Activated T-helper 2 cell treated with anti-CD3 and anti-CD28 coated beads, Interferon-gamma antibody, Interleukin-2, Interleukin-4, amounts not matched to agents 10 μg/mL and 5 μg/mL and 100 μg/mL, durations not matched to agents 14 hours and 24 hours and 36 hours (primary cell): ENCODE measurements around the gene TEX22. TPM values are rescaled to one million over a fixed set of nuclear protein-coding genes. Genes with fewer than 3 reads are reported as not detected.

Experiments
- DNase-seq: peaks from one replicate; pipeline ENCODE4 v3.0.0; 2021; ENCODE audit warnings: low spot score
- H3K27ac Mint-ChIP-seq: one replicate; pipeline ENCODE4 v1.8.0; 2021; ENCODE audit warnings: mixed read lengths
- H3K27me3 Mint-ChIP-seq: one replicate; pipeline ENCODE4 v1.8.0; 2021; ENCODE audit warnings: low read depth, mixed read lengths
- H3K36me3 Mint-ChIP-seq: one replicate; pipeline ENCODE4 v1.8.0; 2021; ENCODE audit warnings: low read depth, mixed read lengths
- H3K4me1 Mint-ChIP-seq: one replicate; pipeline ENCODE4 v1.8.0; 2021; ENCODE audit warnings: low read depth, mixed read lengths
- H3K4me3 Mint-ChIP-seq: one replicate; pipeline ENCODE4 v1.8.0; 2021; ENCODE audit warnings: low read depth, mild to moderate bottlenecking, moderate library complexity, mixed read lengths
- H3K9me3 Mint-ChIP-seq: one replicate; pipeline ENCODE4 v1.8.0; 2021; ENCODE audit warnings: mixed read lengths
- intact Hi-C: fragments of 100-400 bp; cut with micrococcal nuclease; formaldehyde crosslinking; loops from one replicate; pipeline ENCODE4 v1.15.1; 2023
- total RNA-seq: library from RNA; stranded (reverse); gene quantifications from 2 replicates; pipeline ENCODE4 v1.2.3, GENCODE V29; 2022

The TEX22 gene
- total RNA-seq, 1 donor from 2014 or later = 5.0 TPM

DNA sequence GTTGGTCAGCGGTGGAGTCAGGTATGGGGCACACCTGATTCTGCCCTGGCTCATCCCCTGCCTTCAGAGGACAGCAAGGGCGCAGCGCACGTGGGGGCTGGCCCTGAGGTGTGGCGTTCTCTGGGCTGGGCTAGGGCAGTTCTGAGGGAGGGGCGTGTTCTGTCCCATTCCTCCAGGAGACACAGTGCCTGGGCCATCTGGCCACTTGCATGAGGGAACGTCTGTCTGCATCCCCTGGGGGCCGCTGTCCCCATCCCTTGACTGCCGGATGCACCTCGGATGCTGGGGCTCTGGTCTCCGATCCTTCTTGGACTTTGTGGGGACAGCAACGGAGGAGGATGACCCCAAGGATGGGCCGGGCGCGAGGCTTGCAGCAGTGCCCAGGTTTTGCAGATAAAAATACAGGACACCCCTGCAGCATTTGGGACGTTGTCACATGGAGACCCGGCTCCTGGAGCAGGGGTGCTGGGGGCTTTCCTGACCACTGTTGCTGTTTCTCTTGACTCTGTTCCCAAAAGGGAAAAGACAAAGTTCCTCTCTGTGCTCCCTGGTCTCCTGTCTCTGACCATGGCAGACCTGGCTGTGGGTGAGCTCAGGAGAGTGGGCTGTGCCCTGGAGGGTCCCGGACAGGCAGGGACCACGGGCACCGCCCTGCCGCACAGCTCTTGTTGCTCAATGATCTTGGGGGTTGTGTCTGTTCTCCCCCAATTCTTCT lies 28.2 kb downstream of the TEX22 start:
- peaks cover 53% of the 10 kb centered on the region for H3K36me3 Mint-ChIP-seq
- H3K27ac Mint-ChIP-seq = no peak overlapping the region

DNA sequence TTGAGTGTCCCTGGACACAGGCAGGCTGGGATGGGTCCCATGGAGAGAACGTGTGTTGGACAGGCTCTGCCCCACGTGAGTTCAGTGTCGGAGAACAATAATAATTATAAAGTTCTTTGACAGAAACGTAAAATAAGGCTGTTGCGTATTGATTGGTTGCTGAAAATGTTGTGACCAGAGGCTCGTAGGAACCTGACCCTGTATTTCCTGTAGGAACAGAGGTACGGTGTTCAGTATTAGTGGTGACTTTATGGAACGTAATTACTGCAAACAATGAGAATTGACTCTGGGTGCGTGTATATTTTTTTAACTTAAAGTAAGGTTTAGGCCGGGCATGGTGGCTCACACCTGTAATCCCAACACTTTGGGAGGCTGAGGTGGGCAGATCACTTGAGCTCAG lies 29.1 kb downstream of the TEX22 start:
- Mint-ChIP-seq H3K9me3 (no peaks in the 10 kb centered on the region), H3K27me3 (no peaks in the 10 kb centered on the region), H3K36me3 (peaks cover 47% of the 10 kb centered on the region), H3K27ac (no peak overlapping the region), H3K4me3 (no peak overlapping the region), H3K4me1 (peaks cover 5% of the 10 kb centered on the region)
- intact Hi-C loops = no loop called here
- no peak for DNase-seq

More for the DNA sequence above, 28.2 kb downstream of the TEX22 start:
- H3K9me3 Mint-ChIP-seq = no peaks in the 10 kb centered on the region
- no peak overlapping the region for H3K4me3 Mint-ChIP-seq
- no peak for DNase-seq
- H3K27me3 Mint-ChIP-seq = no peaks in the 10 kb centered on the region
- H3K4me1 Mint-ChIP-seq = peaks cover 11% of the 10 kb centered on the region
- intact Hi-C loops = no loop called here

DNA sequence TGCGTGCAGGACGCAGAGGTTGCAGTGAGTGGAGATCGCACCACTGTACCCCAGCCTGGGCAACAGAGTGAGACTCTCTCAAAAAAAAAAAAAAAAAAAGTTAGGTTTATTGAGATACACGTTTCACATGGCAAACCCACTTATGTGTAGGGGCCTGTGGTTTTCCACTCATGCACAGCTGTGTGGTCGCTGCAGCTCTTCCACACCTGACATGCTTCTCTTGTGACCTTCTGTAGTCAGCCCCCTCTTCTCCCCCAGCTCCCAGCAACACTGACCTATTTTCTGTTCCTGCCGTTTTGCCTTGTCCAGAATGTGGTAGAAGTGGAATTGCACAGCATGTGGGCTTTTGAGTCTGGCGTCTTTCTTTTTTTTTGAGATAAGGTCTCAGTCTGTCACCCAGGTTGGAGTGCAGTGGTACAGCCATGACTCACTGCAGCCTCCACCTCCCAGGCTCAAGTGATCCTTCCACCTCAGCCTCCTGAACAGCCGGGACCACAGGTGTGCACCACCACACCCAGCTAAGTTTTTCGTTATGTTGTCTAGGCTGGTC lies 29.7 kb downstream of the TEX22 start:
- H3K9me3 Mint-ChIP-seq = no peaks in the 10 kb centered on the region
- no peak for DNase-seq
- H3K4me1 Mint-ChIP-seq = no peaks in the 10 kb centered on the region
- H3K27me3 Mint-ChIP-seq = no peaks in the 10 kb centered on the region
- H3K4me3 Mint-ChIP-seq = no peak overlapping the region
- no peak overlapping the region for H3K27ac Mint-ChIP-seq
- peaks cover 41% of the 10 kb centered on the region for H3K36me3 Mint-ChIP-seq
- intact Hi-C loops = no loop called here

DNA sequence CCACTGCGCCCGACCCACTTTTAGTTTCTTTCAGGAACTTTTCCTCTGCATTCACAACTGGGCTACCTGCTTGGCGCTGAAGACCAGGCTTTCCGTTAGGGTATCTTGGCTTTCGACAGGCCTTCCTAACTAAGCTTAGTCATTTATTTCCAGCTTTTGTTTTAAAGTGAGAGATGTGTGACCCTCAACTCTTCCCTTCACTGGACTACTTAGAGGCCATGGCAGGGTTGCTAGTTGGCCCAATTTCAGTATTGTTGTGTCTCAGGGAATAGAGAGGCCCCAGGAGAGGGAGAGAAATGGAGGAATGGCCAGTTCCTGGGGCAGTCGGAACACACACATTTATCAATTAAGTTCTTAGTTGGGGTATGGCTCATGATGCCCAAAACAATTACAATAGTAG lies 31.7 kb downstream of the TEX22 start:
- intact Hi-C loops = no loop called here
- Mint-ChIP-seq H3K27ac (no peak overlapping the region), H3K36me3 (peaks cover 40% of the 10 kb centered on the region), H3K4me3 (no peak overlapping the region), H3K9me3 (no peaks in the 10 kb centered on the region), H3K4me1 (peaks cover 3% of the 10 kb centered on the region), H3K27me3 (no peaks in the 10 kb centered on the region)
- no peak for DNase-seq

DNA sequence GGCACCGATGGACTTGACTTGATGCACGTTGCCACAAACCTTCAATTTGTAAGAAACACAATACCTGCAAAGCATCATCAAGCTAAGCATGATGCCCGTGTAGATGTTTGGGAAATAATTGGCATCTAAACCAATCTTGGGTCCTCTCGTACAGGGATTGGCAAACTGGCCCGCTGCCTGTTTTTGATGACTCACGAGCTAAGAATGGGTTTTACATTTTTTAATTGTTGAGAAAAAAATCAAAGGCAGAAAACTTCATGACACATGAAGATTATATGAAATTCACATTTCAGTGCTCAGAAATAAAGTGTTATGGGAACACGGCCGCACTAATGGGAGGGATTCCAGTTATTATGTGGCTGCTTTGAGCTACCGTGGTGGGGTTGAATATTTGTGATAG lies 32.2 kb downstream of the TEX22 start:
- intact Hi-C loops = no loop called here
- Mint-ChIP-seq H3K27me3 (no peaks in the 10 kb centered on the region), H3K4me1 (peaks cover 5% of the 10 kb centered on the region), H3K27ac (no peak overlapping the region), H3K9me3 (no peaks in the 10 kb centered on the region), H3K36me3 (peaks cover 43% of the 10 kb centered on the region), H3K4me3 (no peak overlapping the region)
- no peak for DNase-seq

DNA sequence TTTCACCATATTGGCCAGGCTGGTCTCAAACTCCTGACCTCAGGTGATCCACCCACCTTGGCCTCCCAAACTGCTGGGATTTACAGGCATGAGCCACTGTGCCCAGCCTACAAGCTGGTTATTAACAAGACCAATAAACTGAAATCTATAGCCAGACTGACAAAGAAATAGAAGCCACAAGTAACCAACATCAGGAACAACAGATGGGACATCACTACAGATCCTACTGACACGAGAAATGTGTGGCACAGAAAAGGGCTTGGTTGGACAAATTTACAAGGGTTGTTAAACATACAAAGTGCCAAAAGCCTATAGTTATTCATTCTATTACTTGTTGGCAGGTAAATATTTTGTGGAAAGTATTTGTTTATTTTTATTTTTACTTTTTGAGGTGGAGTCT lies 32.9 kb downstream of the TEX22 start:
- H3K27ac Mint-ChIP-seq = no peak overlapping the region
- peaks cover 5% of the 10 kb centered on the region for H3K4me1 Mint-ChIP-seq
- no peak for DNase-seq
- peaks cover 48% of the 10 kb centered on the region for H3K36me3 Mint-ChIP-seq
- no peaks in the 10 kb centered on the region for H3K27me3 Mint-ChIP-seq
- H3K4me3 Mint-ChIP-seq = no peak overlapping the region
- no peaks in the 10 kb centered on the region for H3K9me3 Mint-ChIP-seq
- intact Hi-C loops = no loop called here

DNA sequence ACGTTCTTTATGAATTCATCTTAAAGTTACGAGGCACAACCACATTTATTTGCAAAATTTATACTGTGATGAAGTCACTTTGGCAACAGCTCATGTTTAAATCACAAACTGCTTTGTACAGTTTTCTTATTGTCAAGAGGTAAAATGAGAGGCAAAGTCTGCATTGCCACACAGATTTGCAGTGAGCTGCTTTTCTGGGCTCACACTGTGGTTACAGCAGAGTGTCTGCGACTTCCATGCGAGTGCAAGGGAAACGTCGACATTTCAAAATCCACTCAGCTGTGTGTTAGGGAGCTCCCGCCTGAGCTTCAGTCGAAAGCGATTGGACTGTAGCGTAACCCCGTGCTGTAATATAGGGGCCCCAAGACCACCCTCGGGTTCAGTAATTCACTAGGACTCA lies 34.3 kb downstream of the TEX22 start:
- intact Hi-C loops = no loop called here
- no peak overlapping the region for H3K27ac Mint-ChIP-seq
- H3K36me3 Mint-ChIP-seq = peaks cover 35% of the 10 kb centered on the region
- no peaks in the 10 kb centered on the region for H3K9me3 Mint-ChIP-seq
- H3K27me3 Mint-ChIP-seq = no peaks in the 10 kb centered on the region
- H3K4me3 Mint-ChIP-seq = no peak overlapping the region
- peaks cover 5% of the 10 kb centered on the region for H3K4me1 Mint-ChIP-seq
- no peak for DNase-seq

DNA sequence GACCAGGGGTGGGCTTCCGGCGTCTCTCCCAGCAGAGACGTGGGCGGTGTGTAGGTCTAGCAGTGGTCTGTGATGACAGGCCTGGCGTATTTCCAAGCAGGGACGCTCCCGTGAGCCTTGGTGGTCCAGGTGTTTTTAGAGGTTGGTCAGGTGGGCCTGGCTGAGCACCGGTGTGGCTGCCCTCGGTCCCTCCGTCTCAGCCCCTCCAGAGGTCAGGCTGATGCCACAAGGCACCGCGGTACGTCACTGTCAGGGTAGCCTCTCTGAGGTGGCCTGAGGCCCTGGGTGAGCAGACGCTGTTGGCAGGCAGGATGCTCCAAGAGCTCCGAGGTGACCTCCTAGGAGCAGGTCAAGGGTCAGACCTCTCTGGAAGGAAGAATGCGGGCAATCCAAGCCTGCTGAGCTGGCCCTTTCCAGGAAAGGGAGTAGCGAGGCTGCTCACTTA lies 34.8 kb downstream of the TEX22 start:
- H3K27ac Mint-ChIP-seq = no peak overlapping the region
- H3K27me3 Mint-ChIP-seq = no peaks in the 10 kb centered on the region
- peaks cover 32% of the 10 kb centered on the region for H3K36me3 Mint-ChIP-seq
- H3K4me3 Mint-ChIP-seq = no peak overlapping the region
- no peak for DNase-seq
- peaks cover 5% of the 10 kb centered on the region for H3K4me1 Mint-ChIP-seq
- intact Hi-C loops = no loop called here
- no peaks in the 10 kb centered on the region for H3K9me3 Mint-ChIP-seq

DNA sequence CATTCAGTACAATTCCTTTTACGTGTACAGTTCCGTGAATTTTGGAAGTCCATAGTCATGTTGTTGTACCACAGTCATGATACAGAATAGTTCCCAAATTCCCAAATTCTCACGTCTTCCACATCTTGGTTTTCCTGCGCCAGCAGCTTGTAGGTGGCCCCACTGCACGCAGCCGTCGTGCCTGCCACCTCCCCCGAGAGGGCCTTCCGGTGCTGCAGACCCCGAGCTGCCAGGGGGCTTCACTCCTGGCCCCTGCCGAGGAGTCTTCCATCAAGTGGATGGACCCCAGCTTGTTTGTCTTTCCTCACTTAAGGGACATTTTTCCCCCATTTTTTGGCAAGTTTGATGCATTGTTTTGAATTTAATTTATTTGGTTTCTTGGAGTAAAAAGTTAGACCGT lies 38.1 kb downstream of the TEX22 start:
- Mint-ChIP-seq H3K36me3 (peaks cover 11% of the 10 kb centered on the region), H3K27ac (no peak overlapping the region), H3K4me1 (peaks cover 5% of the 10 kb centered on the region), H3K4me3 (no peak overlapping the region), H3K9me3 (no peaks in the 10 kb centered on the region), H3K27me3 (no peaks in the 10 kb centered on the region)
- no peak for DNase-seq
- intact Hi-C loops = no loop called here

DNA sequence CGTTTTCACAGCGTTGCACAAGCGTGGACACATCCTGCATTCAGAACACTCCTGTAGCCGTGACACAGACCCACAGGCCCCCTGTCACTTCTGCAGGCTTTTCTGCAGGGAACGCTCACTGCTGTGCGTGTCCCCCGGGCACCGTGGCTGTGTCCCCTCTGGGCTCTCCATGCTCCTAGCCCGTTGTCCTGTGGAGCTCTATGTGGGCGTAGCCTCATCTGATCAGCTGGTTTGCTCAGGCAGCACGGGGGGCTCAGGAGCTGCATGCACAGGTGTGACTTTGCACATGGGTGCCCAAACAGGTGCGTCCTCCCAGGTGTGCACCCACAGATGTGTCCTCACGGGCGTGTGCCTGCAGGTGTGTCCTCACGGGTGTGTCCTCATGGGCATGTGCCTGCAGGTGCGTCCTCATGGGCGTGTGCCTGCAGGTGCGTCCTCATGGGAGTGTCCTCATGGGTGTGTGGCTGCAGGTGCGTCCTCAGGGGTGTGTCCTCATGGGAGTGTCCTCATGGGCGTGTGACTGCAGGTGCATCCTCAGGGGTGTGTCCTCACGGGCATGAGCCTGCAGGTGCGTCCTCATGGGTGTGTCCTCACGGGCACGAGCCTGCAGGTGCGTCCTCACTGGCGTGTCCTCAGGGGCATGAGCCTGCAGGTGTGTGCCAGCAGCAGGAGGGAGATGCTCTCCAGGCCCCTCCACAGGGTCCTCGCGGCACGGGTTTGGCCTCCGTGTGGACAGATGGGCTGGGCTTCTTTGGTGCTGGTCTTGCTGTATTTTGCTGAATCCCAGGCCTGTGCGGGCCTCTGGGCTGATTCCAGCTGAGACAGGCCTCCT lies 38.8 kb downstream of the TEX22 start:
- Mint-ChIP-seq H3K36me3 (peaks cover 15% of the 10 kb centered on the region), H3K9me3 (no peaks in the 10 kb centered on the region), H3K27ac (no peak overlapping the region), H3K27me3 (no peaks in the 10 kb centered on the region), H3K4me3 (no peak overlapping the region), H3K4me1 (peaks cover 5% of the 10 kb centered on the region)
- DNase-seq = no peak
- intact Hi-C loops = no loop called here

DNA sequence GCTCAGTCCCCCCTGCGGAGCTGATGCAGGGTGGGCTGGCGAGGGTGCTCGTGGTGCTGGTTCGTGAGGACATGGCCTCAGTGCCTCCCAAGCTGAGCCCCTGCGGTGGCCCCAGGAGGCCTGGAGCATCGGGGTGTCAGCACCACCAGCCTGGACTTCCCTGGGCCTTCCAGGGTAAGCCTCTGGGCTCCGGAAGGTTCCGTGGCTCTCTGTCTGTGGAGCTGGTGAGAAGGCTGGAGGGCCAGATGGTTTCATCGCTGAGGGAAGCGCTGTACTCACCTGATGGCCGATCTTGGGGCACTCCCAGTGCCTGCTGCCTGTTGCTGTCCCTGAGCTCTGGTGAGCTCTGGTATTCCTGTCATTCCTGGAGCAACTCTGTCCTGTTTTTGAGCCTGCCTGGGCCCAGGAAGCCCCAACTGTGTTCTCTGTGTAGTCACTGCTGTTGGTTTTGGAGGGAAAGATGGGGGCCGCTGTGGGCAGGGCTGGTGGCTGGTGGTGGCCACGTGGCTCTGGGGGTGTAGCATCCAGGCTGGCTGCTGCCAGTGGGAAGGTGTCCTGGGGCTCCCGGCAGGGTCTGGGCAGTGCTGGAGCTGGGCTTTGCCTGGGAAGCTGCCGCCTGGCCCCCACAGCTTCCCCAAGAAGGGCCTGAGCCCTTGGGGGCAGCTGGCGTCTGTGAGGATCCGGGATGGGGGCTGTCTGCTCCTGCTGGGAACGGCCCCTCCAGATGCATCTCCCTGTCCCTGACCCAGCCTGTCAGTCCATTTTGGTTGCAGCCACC lies 39.6 kb downstream of the TEX22 start:
- no peak overlapping the region for H3K27ac Mint-ChIP-seq
- no peaks in the 10 kb centered on the region for H3K27me3 Mint-ChIP-seq
- no peak overlapping the region for H3K4me3 Mint-ChIP-seq
- H3K9me3 Mint-ChIP-seq = no peaks in the 10 kb centered on the region
- DNase-seq = no peak
- intact Hi-C loops = no loop called here
- peaks cover 15% of the 10 kb centered on the region for H3K36me3 Mint-ChIP-seq
- peaks cover 5% of the 10 kb centered on the region for H3K4me1 Mint-ChIP-seq

DNA sequence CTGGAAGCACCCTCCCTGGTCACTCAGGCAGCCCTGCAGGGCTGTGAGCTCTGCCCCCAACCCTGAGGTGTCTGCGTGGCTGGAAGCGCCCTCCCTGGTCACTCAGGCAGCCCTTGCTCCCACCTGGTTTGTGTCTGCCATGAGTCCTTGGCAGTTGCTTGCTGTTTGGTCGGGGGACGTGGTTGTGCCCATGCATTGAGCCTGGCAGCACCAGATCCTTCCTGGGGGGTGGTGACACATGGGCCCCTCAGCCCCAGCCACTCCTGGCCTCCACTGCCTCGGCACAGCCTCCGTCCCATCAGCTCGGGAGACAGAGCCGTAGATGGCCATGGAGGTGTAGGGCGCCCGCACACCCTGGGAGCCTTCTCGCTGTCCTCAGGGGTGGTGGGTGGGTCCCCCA lies 40.8 kb downstream of the TEX22 start:
- Mint-ChIP-seq H3K36me3 (peaks cover 15% of the 10 kb centered on the region), H3K4me1 (peaks cover 5% of the 10 kb centered on the region), H3K9me3 (no peaks in the 10 kb centered on the region), H3K27ac (no peak overlapping the region), H3K4me3 (no peak overlapping the region), H3K27me3 (no peaks in the 10 kb centered on the region)
- DNase-seq = no peak
- intact Hi-C loops = no loop called here
